ENCODE results near the gene SPATS2. TPM values are rescaled to one million over a fixed set of nuclear protein-coding genes. Genes with fewer than 3 reads are reported as not detected.
A peak's percentile ranks its signal among the peaks of the same experiment; 100 is the strongest.

The SPATS2 gene
- total RNA-seq, 2 experiments from 2014 or later: 8.5 to 9.1 TPM

GRCh38 chr12:49440035-49440434 lies 72.8 kb downstream of the SPATS2 start:
- Mint-ChIP-seq H3K27me3 (no peaks in the 10 kb centered on the region), H3K27ac (no peak overlapping the region), H3K9me3 (no peaks in the 10 kb centered on the region), H3K36me3 (no peaks in the 10 kb centered on the region), H3K4me1 (peaks cover 3% of the 10 kb centered on the region), H3K4me3 (no peak overlapping the region)
- DNase-seq: no peak

GRCh38 chr12:49442915-49443314 lies 75.7 kb downstream of the SPATS2 start:
- Mint-ChIP-seq H3K4me1 (peaks cover 3% of the 10 kb centered on the region), H3K4me3 (no peak overlapping the region), H3K36me3 (peaks cover 5% of the 10 kb centered on the region), H3K9me3 (no peaks in the 10 kb centered on the region), H3K27ac (no peak overlapping the region), H3K27me3 (no peaks in the 10 kb centered on the region)
- DNase-seq: no peak

DNA sequence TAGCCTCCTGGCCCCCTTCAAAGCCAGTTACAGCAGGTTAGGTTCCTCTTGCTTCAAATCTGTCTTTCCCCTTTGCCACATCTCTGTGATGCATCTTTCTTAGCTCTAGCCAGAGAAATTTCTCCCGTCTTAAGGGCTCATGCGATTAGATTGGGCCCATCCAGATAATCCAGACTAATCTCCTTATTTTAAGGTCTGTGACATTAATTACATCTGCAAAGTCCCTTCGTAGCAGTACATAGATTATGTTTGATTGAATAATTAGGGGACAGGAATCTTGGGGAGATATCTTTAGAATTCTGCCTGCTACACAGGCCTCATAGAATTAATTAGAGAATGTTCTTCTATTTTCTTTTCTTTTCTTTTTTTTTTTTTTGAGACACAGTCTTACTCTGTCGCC lies 79.3 kb downstream of the SPATS2 start:
- peaks cover 7% of the 10 kb centered on the region for H3K4me1 Mint-ChIP-seq
- peaks cover 4% of the 10 kb centered on the region for H3K9me3 Mint-ChIP-seq
- peaks cover 14% of the 10 kb centered on the region for H3K36me3 Mint-ChIP-seq
- no peak overlapping the region for H3K4me3 Mint-ChIP-seq
- DNase-seq: no peak
- H3K27ac Mint-ChIP-seq: no peak overlapping the region
- H3K27me3 Mint-ChIP-seq: no peaks in the 10 kb centered on the region

- no peak for DNase-seq
- H3K9me3 Mint-ChIP-seq: peaks cover 5% of the 10 kb centered on the region
- no peak overlapping the region for H3K4me3 Mint-ChIP-seq
- H3K36me3 Mint-ChIP-seq: peaks cover 14% of the 10 kb centered on the region
- H3K4me1 Mint-ChIP-seq: peaks cover 10% of the 10 kb centered on the region
- H3K27ac Mint-ChIP-seq: no peak overlapping the region
- H3K27me3 Mint-ChIP-seq: no peaks in the 10 kb centered on the region
These were observed 81.6 kb downstream of the SPATS2 start for GRCh38 chr12:49448858-49449257.

DNA sequence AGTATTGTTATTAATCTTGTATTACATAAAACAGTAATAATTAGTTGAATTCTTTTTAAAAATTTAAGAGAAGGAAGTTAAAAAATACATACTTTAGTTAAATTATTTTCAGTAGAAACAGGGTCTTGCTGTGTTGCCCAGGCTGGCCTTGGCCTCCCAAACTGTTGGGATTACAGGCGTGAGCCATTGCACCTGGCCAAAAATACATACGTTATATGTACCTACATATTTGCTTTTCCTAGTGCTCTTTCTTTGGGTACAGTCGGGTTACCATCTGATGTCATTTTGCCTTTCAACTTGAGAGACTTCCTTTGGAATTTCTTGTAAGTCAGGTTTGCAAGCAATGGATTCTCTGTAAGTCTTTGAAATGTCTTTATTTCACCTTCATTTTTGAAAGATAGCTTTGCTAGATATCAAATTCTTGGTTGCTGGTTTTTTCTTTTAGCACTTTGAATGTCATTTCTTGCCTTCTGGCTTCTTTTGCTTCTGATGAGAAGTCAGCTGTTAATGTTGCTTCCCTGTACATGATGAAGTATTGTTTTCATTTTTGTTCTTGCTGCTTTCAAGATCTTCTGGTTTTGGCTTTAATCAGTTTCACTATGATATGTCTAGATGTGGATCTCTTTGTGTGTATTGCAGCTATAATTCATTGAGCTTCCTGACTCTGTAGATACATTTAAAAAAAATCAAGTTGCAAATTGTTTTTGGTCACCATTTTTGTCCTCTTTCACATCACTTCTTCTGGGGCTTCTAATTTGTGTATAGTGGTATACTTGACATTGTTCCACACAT lies 84.4 kb downstream of the SPATS2 start:
- Mint-ChIP-seq H3K4me3 (no peak overlapping the region), H3K27me3 (no peaks in the 10 kb centered on the region), H3K4me1 (peaks cover 10% of the 10 kb centered on the region), H3K36me3 (peaks cover 11% of the 10 kb centered on the region), H3K9me3 (peaks cover 5% of the 10 kb centered on the region), H3K27ac (peak overlapping the region; percentile 83)
- no peak for DNase-seq

GRCh38 chr12:49455501-49455900 lies 88.2 kb downstream of the SPATS2 start:
- Mint-ChIP-seq H3K4me1 (peaks cover 8% of the 10 kb centered on the region), H3K36me3 (peaks cover 2% of the 10 kb centered on the region), H3K27me3 (no peaks in the 10 kb centered on the region), H3K4me3 (no peak overlapping the region), H3K27ac (no peak overlapping the region), H3K9me3 (peaks cover 1% of the 10 kb centered on the region)
- no peak for DNase-seq

GRCh38 chr12:49456131-49456679 lies 88.9 kb downstream of the SPATS2 start:
- Mint-ChIP-seq H3K27me3 (no peaks in the 10 kb centered on the region), H3K4me1 (peaks cover 8% of the 10 kb centered on the region), H3K9me3 (peaks cover 1% of the 10 kb centered on the region), H3K36me3 (no peaks in the 10 kb centered on the region), H3K27ac (no peak overlapping the region), H3K4me3 (no peak overlapping the region)
- no peak for DNase-seq

GRCh38 chr12:49458816-49459215 lies 91.6 kb downstream of the SPATS2 start:
- Mint-ChIP-seq H3K27ac (no peak overlapping the region), H3K36me3 (peaks cover 3% of the 10 kb centered on the region), H3K4me3 (no peak overlapping the region)

GRCh38 chr12:49461221-49461620 lies 94.0 kb downstream of the SPATS2 start:
- Mint-ChIP-seq H3K9me3 (no peaks in the 10 kb centered on the region), H3K27ac (no peak overlapping the region), H3K4me1 (no peaks in the 10 kb centered on the region), H3K4me3 (no peak overlapping the region), H3K27me3 (no peaks in the 10 kb centered on the region), H3K36me3 (peaks cover 3% of the 10 kb centered on the region)
- no peak for DNase-seq

More at GRCh38 chr12:49458816-49459215, 91.6 kb downstream of the SPATS2 start:
- no peak for DNase-seq
- Mint-ChIP-seq H3K27me3 (no peaks in the 10 kb centered on the region), H3K4me1 (no peaks in the 10 kb centered on the region), H3K9me3 (no peaks in the 10 kb centered on the region)

- Mint-ChIP-seq H3K27ac (no peak overlapping the region), H3K36me3 (peaks cover 3% of the 10 kb centered on the region)
These were observed 95.0 kb downstream of the SPATS2 start for GRCh38 chr12:49462083-49462744.

DNA sequence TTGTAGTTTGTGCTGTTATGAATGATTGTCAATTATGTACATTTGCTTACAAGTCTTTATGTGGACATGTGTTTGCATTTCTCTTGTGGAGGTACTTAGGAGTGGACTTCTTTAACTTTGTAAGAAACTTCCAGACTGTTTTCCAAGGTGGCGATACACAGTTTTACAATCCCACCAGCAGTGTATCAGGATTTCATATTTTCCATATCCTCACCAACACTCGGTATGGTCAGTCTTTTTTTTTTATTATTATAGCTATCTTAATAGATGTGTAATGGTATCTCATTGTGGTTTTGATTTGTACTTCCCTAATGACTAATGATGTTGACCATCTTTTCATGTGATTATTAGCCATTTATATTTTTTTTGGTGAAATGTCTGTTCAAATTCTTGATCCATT lies 97.9 kb downstream of the SPATS2 start:
- H3K27ac Mint-ChIP-seq: no peak overlapping the region
- no peak overlapping the region for H3K4me3 Mint-ChIP-seq
- no peak for DNase-seq
- H3K27me3 Mint-ChIP-seq: no peaks in the 10 kb centered on the region
- no peaks in the 10 kb centered on the region for H3K4me1 Mint-ChIP-seq
- H3K9me3 Mint-ChIP-seq: no peaks in the 10 kb centered on the region
- H3K36me3 Mint-ChIP-seq: peaks cover 3% of the 10 kb centered on the region

More at GRCh38 chr12:49462083-49462744, 95.0 kb downstream of the SPATS2 start:
- Mint-ChIP-seq H3K4me1 (no peaks in the 10 kb centered on the region), H3K4me3 (no peak overlapping the region), H3K9me3 (no peaks in the 10 kb centered on the region), H3K27me3 (no peaks in the 10 kb centered on the region)
- no peak for DNase-seq

DNA sequence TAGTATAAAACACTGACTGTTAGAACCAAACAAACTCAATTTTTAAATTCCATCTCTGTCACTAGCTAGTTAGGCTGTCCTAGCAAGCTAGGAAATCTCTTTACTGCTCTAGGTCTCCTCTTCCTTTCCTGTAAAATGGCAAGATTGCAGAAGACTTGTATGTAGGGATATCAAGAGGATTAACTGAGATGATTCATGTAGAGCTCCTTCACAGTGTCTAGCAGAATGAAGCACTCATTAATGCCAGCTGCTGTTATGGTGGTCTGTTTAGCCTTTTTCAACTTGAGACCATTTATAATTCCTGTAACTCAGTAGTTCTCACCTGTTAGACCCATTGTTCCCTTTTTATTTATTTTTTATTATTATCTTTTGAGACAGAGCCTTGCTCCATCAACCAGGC lies 103.7 kb downstream of the SPATS2 start:
- Mint-ChIP-seq H3K4me3 (no peak overlapping the region), H3K27ac (no peak overlapping the region), H3K36me3 (no peaks in the 10 kb centered on the region), H3K4me1 (no peaks in the 10 kb centered on the region), H3K9me3 (no peaks in the 10 kb centered on the region), H3K27me3 (no peaks in the 10 kb centered on the region)
- DNase-seq: no peak

DNA sequence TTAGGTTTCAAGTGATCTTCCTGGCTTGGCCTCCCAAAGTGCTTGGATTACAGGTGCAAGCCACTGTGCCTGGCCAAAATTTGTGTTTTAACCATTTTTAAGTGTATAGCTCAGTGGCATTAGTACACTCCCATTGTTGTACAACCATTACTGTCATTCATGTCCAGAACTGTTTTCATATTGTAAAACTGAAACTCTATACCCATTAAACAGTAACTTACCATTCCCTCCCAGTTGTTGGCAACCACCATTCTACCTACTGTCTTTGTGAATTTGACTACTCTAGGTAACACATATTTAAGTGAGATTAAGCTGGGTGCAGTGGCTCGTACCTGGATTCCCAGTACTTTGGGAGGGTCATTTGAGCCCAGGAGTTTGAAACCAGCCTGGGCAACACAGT lies 104.3 kb downstream of the SPATS2 start:
- Mint-ChIP-seq H3K27ac (no peak overlapping the region), H3K27me3 (no peaks in the 10 kb centered on the region), H3K9me3 (no peaks in the 10 kb centered on the region), H3K4me1 (no peaks in the 10 kb centered on the region), H3K4me3 (no peak overlapping the region), H3K36me3 (no peaks in the 10 kb centered on the region)
- no peak for DNase-seq

- DNase-seq: no peak
- Mint-ChIP-seq H3K27ac (no peak overlapping the region), H3K4me1 (peaks cover 7% of the 10 kb centered on the region), H3K27me3 (no peaks in the 10 kb centered on the region), H3K4me3 (no peak overlapping the region), H3K36me3 (no peaks in the 10 kb centered on the region), H3K9me3 (no peaks in the 10 kb centered on the region)
These were observed 108.8 kb downstream of the SPATS2 start for GRCh38 chr12:49476091-49476490.

DNA sequence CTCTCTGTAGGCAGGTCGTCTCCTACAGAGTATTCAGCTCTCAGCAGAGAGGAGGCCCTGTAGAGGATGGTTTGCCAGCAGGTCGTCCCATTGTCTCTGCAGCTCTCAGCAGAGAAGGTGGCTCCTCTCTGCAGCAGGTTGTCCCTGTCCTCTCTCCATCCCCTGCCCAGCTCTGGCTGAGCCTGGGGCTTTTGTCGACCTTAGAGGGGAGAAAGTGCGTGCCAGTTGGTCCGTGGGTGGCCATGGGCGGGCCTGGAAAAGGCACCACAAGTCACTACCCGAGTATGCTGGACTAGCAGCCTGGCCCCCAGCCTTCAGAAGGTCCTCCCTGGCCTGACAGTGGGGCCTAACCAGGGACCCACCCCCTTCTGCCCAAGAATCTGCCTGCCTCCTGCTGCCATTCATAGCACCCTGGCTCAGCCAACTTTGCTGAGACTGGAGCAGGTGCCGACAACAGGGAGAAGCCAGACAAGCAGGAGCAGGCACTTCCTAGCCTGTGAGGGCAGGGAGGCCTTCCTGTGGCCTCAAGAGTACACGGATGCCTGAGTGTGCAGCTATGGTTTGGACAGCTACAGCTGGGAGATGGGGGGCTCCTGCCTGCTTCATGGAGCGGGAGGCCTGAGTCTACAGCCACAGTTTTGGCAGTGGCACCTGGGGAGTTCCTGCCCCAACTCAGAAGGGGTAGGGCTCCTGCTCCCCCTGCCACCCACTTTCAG lies 111.8 kb downstream of the SPATS2 start:
- no peak overlapping the region for H3K4me3 Mint-ChIP-seq
- no peaks in the 10 kb centered on the region for H3K36me3 Mint-ChIP-seq
- H3K27me3 Mint-ChIP-seq: no peaks in the 10 kb centered on the region
- DNase-seq: no peak
- H3K9me3 Mint-ChIP-seq: no peaks in the 10 kb centered on the region
- no peak overlapping the region for H3K27ac Mint-ChIP-seq
- peaks cover 9% of the 10 kb centered on the region for H3K4me1 Mint-ChIP-seq

Measured in activated naive CD8-positive, alpha-beta T cell treated with anti-CD3 and anti-CD28 coated beads for 36 hours (primary cell).